ENCODE data around the gene TSC22D1. TPM values are rescaled to one million over a fixed set of nuclear protein-coding genes. Genes with fewer than 3 reads are reported as not detected.

Gene TSC22D1
- total RNA-seq, 1 experiment from 2014 or later = 79.2 TPM

DNA sequence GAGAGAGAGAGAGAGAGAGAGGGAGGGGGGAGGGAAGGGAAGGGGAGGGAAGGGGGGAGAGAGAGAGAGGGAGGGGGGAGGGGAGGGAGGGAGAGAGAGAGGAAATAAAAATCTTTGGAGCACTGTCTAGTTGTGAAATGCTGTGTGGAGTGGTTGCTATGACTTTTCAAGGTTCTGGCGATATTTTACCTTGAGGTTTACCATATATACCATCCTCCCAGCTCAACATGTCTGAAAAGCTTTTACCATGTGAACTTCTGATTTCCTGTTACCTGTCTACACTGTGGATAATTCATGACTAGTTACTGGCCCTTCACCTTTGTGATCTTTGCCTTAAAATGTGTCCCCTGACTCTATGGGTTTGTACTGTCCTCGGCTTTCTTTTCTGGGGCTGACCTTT, 164.3 kb downstream of the TSC22D1 start:
- Histone ChIP-seq H3K9me2 (ENCODE audit: insufficient read depth) (no peaks in the 10 kb centered on the region), H2AFZ (no peak overlapping the region)
- CTCF ChIA-PET = no interaction called here

DNA sequence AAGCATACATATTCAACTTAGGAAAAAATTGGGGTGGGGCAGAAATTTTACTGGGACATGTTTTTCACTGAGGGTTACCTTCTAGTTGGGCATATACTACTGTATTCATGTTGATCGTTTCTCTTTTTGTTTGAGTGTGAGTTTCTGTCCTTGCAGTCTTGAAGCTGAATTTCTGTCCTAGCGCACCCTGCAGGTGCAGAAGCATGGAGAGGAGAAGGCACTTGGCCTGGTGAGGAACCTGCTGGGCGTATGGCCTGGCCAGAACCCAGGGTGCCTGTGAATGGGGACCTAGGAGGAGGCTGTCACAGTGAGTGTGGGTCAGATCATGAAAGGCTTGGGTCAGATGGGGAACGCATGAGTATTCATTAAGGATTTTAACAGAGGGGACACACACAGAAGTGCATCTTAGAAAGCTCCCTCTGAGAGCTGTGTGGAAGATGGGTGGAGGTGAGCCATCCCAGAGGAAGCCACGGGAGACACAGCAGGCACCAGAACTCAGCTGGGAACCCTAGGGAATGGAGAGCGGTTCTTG, 165.7 kb downstream of the TSC22D1 start:
- TF ChIP-seq EZH2 (IDR thresholded peaks at IDR 0.05; ENCODE audit: low read depth) = no peak
- TF ChIP-seq, protein P1, sequence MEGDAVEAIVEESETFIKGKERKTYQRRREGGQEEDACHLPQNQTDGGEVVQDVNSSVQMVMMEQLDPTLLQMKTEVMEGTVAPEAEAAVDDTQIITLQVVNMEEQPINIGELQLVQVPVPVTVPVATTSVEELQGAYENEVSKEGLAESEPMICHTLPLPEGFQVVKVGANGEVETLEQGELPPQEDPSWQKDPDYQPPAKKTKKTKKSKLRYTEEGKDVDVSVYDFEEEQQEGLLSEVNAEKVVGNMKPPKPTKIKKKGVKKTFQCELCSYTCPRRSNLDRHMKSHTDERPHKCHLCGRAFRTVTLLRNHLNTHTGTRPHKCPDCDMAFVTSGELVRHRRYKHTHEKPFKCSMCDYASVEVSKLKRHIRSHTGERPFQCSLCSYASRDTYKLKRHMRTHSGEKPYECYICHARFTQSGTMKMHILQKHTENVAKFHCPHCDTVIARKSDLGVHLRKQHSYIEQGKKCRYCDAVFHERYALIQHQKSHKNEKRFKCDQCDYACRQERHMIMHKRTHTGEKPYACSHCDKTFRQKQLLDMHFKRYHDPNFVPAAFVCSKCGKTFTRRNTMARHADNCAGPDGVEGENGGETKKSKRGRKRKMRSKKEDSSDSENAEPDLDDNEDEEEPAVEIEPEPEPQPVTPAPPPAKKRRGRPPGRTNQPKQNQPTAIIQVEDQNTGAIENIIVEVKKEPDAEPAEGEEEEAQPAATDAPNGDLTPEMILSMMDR (conservative IDR thresholded peaks at IDR 0.05) = no peak
- Histone ChIP-seq H3K9me2 (ENCODE audit: insufficient read depth) (no peaks in the 10 kb centered on the region), H3K27ac (no peak overlapping the region), H2AFZ (no peak overlapping the region), H3K36me3 (ENCODE audit: low read depth) (no peaks in the 10 kb centered on the region), H3K4me1 (replicated peaks; ENCODE audit: insufficient read depth) (peaks cover 21% of the 10 kb centered on the region), H3K79me2 (ENCODE audit: low read depth) (no peaks in the 10 kb centered on the region), H3K4me3 (no peak overlapping the region), H3K4me2 (no peak overlapping the region), H3F3A (ENCODE audit: insufficient read depth, low read depth) (peaks cover 7% of the 10 kb centered on the region; the same call in 1 of the 2 replicates), H4K20me1 (ENCODE audit: insufficient read depth) (no peaks in the 10 kb centered on the region), H3K9me3 (ENCODE audit: insufficient read depth, low read depth) (no peaks in the 10 kb centered on the region), H3K27me3 (ENCODE audit: insufficient read depth, low read depth) (no peaks in the 10 kb centered on the region)
- ChIA-PET CTCF (no interaction called here), POLR2A (ENCODE audit: unreplicated experiment) (no interaction called here)
- no TSS peak for BruUV-seq (replicated peaks)
- no peak for DNase-seq
- intact Hi-C loops (cut with micrococcal nuclease; ENCODE audit: unreplicated experiment) = no loop called here

More for the DNA sequence above, 164.3 kb downstream of the TSC22D1 start:
- no peak for DNase-seq
- H3K4me1 ChIP-seq (replicated peaks; ENCODE audit: insufficient read depth) = peaks cover 14% of the 10 kb centered on the region
- intact Hi-C loops (cut with micrococcal nuclease; ENCODE audit: unreplicated experiment) = no loop called here
- no TSS peak for BruUV-seq (replicated peaks)
- H3K4me2 ChIP-seq = no peak overlapping the region
- no peaks in the 10 kb centered on the region for H4K20me1 ChIP-seq (ENCODE audit: insufficient read depth)
- no peaks in the 10 kb centered on the region for H3K9me3 ChIP-seq (ENCODE audit: insufficient read depth, low read depth)
- no peak overlapping the region for H3K27ac ChIP-seq
- no peak overlapping the region for H3K4me3 ChIP-seq
- POLR2A ChIA-PET (ENCODE audit: unreplicated experiment) = no interaction called here
- H3F3A ChIP-seq (ENCODE audit: insufficient read depth, low read depth) = peaks cover 7% of the 10 kb centered on the region; the same call in 1 of the 2 replicates
- no peaks in the 10 kb centered on the region for H3K36me3 ChIP-seq (ENCODE audit: low read depth)
- H3K79me2 ChIP-seq (ENCODE audit: low read depth) = no peaks in the 10 kb centered on the region
- no peaks in the 10 kb centered on the region for H3K27me3 ChIP-seq (ENCODE audit: insufficient read depth, low read depth)
- TF ChIP-seq, protein P1 (conservative IDR thresholded peaks at IDR 0.05) = no peak
- no peak for TF ChIP-seq EZH2 (IDR thresholded peaks at IDR 0.05; ENCODE audit: low read depth)

DNA sequence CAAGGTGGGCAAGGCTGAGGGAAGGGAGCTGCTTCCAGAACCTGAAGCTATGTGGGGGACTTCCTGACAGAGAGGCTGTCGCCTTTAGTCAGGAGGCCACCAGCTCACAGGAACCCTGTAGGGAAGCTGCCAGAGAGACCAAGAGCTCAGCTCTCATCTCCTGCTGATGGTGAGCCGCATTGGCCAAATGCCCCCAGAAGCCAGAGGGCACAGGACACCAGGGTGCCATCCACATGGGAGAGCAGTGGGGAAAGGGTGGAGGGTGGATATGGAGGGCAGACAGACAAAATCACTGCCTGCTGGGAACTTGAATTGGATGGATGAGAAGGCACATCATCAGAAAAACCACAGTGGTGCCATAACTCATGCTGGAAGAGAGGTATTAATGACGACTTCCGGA, 166.5 kb downstream of the TSC22D1 start:
- no peaks in the 10 kb centered on the region for H3K9me2 ChIP-seq (ENCODE audit: insufficient read depth)
- H4K20me1 ChIP-seq (ENCODE audit: insufficient read depth) = no peaks in the 10 kb centered on the region
- TF ChIP-seq EZH2 (IDR thresholded peaks at IDR 0.05; ENCODE audit: low read depth) = no peak
- TF ChIP-seq, protein P1 (conservative IDR thresholded peaks at IDR 0.05) = no peak
- H3K4me2 ChIP-seq = no peak overlapping the region
- ChIA-PET POLR2A (ENCODE audit: unreplicated experiment) (no interaction called here), CTCF (no interaction called here)
- H3K79me2 ChIP-seq (ENCODE audit: low read depth) = no peaks in the 10 kb centered on the region
- BruUV-seq (replicated peaks) = no TSS peak
- H2AFZ ChIP-seq = no peak overlapping the region
- peaks cover 25% of the 10 kb centered on the region for H3K4me1 ChIP-seq (replicated peaks; ENCODE audit: insufficient read depth)
- no peaks in the 10 kb centered on the region for H3K9me3 ChIP-seq (ENCODE audit: insufficient read depth, low read depth)
- H3K4me3 ChIP-seq = no peak overlapping the region
- H3K27ac ChIP-seq = no peak overlapping the region
- intact Hi-C loops (cut with micrococcal nuclease; ENCODE audit: unreplicated experiment) = no loop called here
- H3K27me3 ChIP-seq (ENCODE audit: insufficient read depth, low read depth) = no peaks in the 10 kb centered on the region
- H3K36me3 ChIP-seq (ENCODE audit: low read depth) = no peaks in the 10 kb centered on the region
- DNase-seq = no peak
- H3F3A ChIP-seq (ENCODE audit: insufficient read depth, low read depth) = peaks cover 7% of the 10 kb centered on the region; the same call in 1 of the 2 replicates

All from PC-9 (cell line).